ENCODE measurements around the gene MON1A. TPM values are rescaled to one million over a fixed set of nuclear protein-coding genes. Genes with fewer than 3 reads are reported as not detected.

Gene MON1A
- 1 to 10 TPM; 7.5 to 9.6 TPM for total RNA-seq
- polyA plus RNA-seq: 10 to 100 TPM in 1 of 2 donors, 1 to 10 TPM in 1; 8.9 to 11.4 TPM
- long read RNA-seq, donor 1, transcript MON1A-203 (5 exons, 1,617 nt): minor isoform, 13 of 42 reads
- long read RNA-seq, donor 1, transcript MON1A-201 (6 exons, 2,370 nt): major isoform, 21 of 42 reads
- long read RNA-seq, donor 1, partial matches to known transcripts: 1 of 42 reads
- long read RNA-seq, donor 1, other reads (novel, unspliced or antisense): 4 of 42 reads
- long read RNA-seq, donor 2, transcript MON1A-201 (6 exons, 2,370 nt): major isoform, 7 of 12 reads
- long read RNA-seq, donor 2, partial matches to known transcripts: 0 of 12 reads
- long read RNA-seq, donor 2, other reads (novel, unspliced or antisense): 4 of 12 reads

- 0 to 1% methylated on average over 56 of the region's 56 CpGs for WGBS, 2 donors
- Histone ChIP-seq H3K36me3 (ENCODE audit: control insufficient read depth in 1 of 2, insufficient read depth in 2 of 2, low read length in 1 of 2) (no peaks in the 10 kb centered on the region), H3K27me3 (ENCODE audit: control insufficient read depth in 1 of 2, insufficient read depth in 2 of 2, low read length in 1 of 2) (no peaks in the 10 kb centered on the region), H3K4me3 (ENCODE audit: low read length in 2 of 2) (peak within 1 kb of the TSS; percentile 78 to 85), H3K9me3 (ENCODE audit: control insufficient read depth, low read length) (no peaks in the 10 kb centered on the region), H3K4me1 (ENCODE audit: control insufficient read depth in 1 of 2, insufficient read depth in 2 of 2, low read length in 2 of 2) (no peaks in the 10 kb centered on the region), H3K27ac (ENCODE audit: low read depth in 1 of 2, low read length in 2 of 2) (peak within 1 kb of the TSS; percentile 32 to 83)
- ATAC-seq (ENCODE audit: low FRiP score) (peak; percentile 100), DNase-seq (peak; percentile 97 to 99)
- intact Hi-C loops (cut with DNase I): no loop called here
Observed at GRCh38 chr3:49929291-49930167, at the start of gene MON1A. Gene MON1A, minus strand, starts transcription at chr3:49929811. Its CDS starts 16,465 bp downstream, at chr3:49913346.

GRCh38 chr3:49976942-49977341 lies 47.3 kb upstream of the MON1A start:
- WGBS, 2 donors: 79 to 88% methylated on average over 2 of the region's 2 CpGs
- Histone ChIP-seq H3K9me3 (ENCODE audit: control insufficient read depth, low read length) (no peaks in the 10 kb centered on the region), H3K4me3 (ENCODE audit: low read length in 2 of 2) (no peak overlapping the region), H3K36me3 (ENCODE audit: control insufficient read depth in 1 of 2, insufficient read depth in 2 of 2, low read length in 1 of 2) (peaks cover 0 to 1% of the 10 kb centered on the region in 2 donors), H3K27me3 (ENCODE audit: control insufficient read depth in 1 of 2, insufficient read depth in 2 of 2, low read length in 1 of 2) (no peaks in the 10 kb centered on the region), H3K4me1 (ENCODE audit: control insufficient read depth in 1 of 2, insufficient read depth in 2 of 2, low read length in 2 of 2) (no peaks in the 10 kb centered on the region), H3K27ac (ENCODE audit: low read depth in 1 of 2, low read length in 2 of 2) (no peak overlapping the region)
- ATAC-seq (ENCODE audit: low FRiP score) (no peak), DNase-seq (no peak)
- intact Hi-C loops (cut with DNase I): no loop called here

DNA sequence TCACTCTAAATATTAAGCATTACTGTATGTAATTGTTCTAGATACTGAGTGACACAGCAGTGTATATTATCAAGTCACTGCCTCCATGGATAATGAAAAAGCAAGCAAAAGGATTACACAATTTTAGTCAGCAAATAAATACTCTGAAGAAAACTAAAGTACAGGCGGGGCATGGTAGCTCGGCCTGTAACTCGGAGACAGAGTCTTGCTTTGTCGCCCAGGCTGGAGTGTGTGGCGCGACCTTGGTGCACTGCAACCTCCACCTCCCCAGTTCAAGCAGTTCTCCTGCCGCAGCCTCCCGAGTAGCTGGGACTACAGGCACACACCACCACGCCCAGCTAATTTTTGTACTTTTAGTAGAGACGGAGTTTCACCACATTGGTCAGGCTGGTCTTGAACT lies 43.0 kb upstream of the MON1A start:
- Histone ChIP-seq H3K27ac (ENCODE audit: low read depth in 1 of 2, low read length in 2 of 2) (no peak overlapping the region), H3K27me3 (ENCODE audit: control insufficient read depth in 1 of 2, insufficient read depth in 2 of 2, low read length in 1 of 2) (no peaks in the 10 kb centered on the region), H3K9me3 (ENCODE audit: control insufficient read depth, low read length) (no peaks in the 10 kb centered on the region), H3K36me3 (ENCODE audit: control insufficient read depth in 1 of 2, insufficient read depth in 2 of 2, low read length in 1 of 2) (peaks cover 0 to 1% of the 10 kb centered on the region in 2 donors), H3K4me3 (ENCODE audit: low read length in 2 of 2) (no peak overlapping the region), H3K4me1 (ENCODE audit: control insufficient read depth in 1 of 2, insufficient read depth in 2 of 2, low read length in 2 of 2) (peaks cover 2 to 5% of the 10 kb centered on the region in 2 donors)
- DNase-seq (no peak), ATAC-seq (ENCODE audit: low FRiP score) (no peak)
- 95 to 97% methylated on average over 10 of the region's 10 CpGs for WGBS, 2 donors
- intact Hi-C loops (cut with DNase I): no loop called here

DNA sequence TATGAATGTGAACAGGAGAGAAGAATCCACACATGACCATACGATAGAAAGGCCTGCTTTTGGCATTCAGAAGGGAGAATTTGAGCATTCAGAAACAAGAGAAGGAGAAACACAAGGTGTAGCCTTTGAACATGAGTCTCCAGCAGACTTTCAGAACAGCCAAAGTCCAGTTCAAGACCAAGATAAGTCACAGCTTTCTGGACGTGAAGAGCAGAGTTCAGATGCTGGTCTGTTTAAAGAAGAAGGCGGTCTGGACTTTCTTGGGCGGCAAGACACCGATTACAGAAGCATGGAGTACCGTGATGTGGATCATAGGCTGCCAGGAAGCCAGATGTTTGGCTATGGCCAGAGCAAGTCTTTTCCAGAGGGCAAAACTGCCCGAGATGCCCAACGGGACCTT lies 38.7 kb upstream of the MON1A start:
- ATAC-seq (ENCODE audit: low FRiP score) (no peak), DNase-seq (no peak)
- Histone ChIP-seq H3K27ac (ENCODE audit: low read depth in 1 of 2, low read length in 2 of 2) (no peak overlapping the region), H3K4me3 (ENCODE audit: low read length in 2 of 2) (no peak overlapping the region), H3K36me3 (ENCODE audit: control insufficient read depth in 1 of 2, insufficient read depth in 2 of 2, low read length in 1 of 2) (no peaks in the 10 kb centered on the region), H3K9me3 (ENCODE audit: control insufficient read depth, low read length) (no peaks in the 10 kb centered on the region), H3K4me1 (ENCODE audit: control insufficient read depth in 1 of 2, insufficient read depth in 2 of 2, low read length in 2 of 2) (peaks cover 5 to 8% of the 10 kb centered on the region in 2 donors), H3K27me3 (ENCODE audit: control insufficient read depth in 1 of 2, insufficient read depth in 2 of 2, low read length in 1 of 2) (no peaks in the 10 kb centered on the region)
- 93 to 94% methylated on average over 8 of the region's 8 CpGs for WGBS, 2 donors
- intact Hi-C loops (cut with DNase I): no loop called here

DNA sequence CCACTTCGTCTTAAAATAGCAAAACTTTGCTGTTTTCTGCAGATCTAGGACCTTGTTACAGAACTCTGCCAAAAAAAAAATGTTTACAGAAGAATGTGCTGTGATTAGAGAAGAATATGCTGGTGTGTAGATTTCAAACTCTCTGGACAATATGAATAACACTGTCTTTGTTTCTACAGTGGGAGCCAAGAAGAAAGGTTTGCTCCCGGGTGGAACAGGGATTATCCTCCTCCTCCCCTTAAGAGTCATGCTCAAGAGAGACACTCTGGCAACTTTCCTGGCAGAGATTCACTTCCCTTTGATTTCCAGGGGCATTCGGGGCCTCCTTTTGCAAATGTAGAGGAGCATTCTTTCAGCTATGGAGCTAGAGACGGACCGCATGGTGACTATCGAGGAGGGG lies 37.7 kb upstream of the MON1A start:
- H3K36me3 ChIP-seq (ENCODE audit: control insufficient read depth in 1 of 2, insufficient read depth in 2 of 2, low read length in 1 of 2): no peaks in the 10 kb centered on the region
- no peak overlapping the region for H3K4me3 ChIP-seq (ENCODE audit: low read length in 2 of 2)
- no peaks in the 10 kb centered on the region for H3K27me3 ChIP-seq (ENCODE audit: control insufficient read depth in 1 of 2, insufficient read depth in 2 of 2, low read length in 1 of 2)
- 14 to 18% methylated on average over 6 of the region's 6 CpGs for WGBS, 2 donors
- H3K27ac ChIP-seq (ENCODE audit: low read depth in 1 of 2, low read length in 2 of 2): peak overlapping the region; percentile 28 to 43
- DNase-seq: no peak
- no peak for ATAC-seq (ENCODE audit: low FRiP score)
- intact Hi-C loops (cut with DNase I): no loop called here
- H3K4me1 ChIP-seq (ENCODE audit: control insufficient read depth in 1 of 2, insufficient read depth in 2 of 2, low read length in 2 of 2): peaks cover 5 to 8% of the 10 kb centered on the region in 2 donors
- no peaks in the 10 kb centered on the region for H3K9me3 ChIP-seq (ENCODE audit: control insufficient read depth, low read length)

DNA sequence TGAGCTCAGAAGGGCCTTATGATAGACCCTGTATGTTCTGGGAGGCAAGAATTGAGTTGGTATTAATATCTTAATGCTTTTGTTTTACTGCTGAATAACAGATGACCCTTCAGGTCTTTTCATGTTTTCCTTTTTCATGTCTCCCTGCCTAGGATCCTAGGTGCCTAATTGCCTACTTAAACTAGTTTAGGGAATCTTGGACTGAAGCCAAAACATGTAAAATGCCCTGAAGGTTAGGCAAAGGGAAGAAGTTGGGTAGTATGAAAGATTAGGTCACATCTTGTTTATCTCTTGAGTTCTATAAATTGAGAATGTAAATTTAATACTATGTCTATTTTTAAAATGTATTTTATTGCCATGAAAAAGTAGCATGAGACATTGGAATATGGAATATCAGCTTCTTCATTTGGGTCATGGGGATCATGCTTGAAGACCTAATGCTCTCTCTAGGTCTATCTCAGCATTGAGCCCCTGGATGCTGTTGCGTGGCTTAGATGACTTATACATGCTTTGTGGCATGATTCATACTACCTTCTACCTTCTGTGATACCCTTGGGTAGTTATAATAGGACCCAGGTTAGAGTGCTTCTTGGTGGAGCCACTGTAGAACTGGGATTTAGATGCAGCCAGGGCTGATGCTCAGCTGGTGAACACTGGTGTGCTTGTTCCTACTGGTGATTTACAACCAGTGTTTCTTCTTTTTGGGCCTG lies 36.8 kb upstream of the MON1A start:
- ATAC-seq (ENCODE audit: low FRiP score) (no peak), DNase-seq (no peak)
- Histone ChIP-seq H3K36me3 (ENCODE audit: control insufficient read depth in 1 of 2, insufficient read depth in 2 of 2, low read length in 1 of 2) (no peaks in the 10 kb centered on the region), H3K9me3 (ENCODE audit: control insufficient read depth, low read length) (no peaks in the 10 kb centered on the region), H3K4me1 (ENCODE audit: control insufficient read depth in 1 of 2, insufficient read depth in 2 of 2, low read length in 2 of 2) (peaks cover 5 to 8% of the 10 kb centered on the region in 2 donors), H3K27me3 (ENCODE audit: control insufficient read depth in 1 of 2, insufficient read depth in 2 of 2, low read length in 1 of 2) (no peaks in the 10 kb centered on the region), H3K4me3 (ENCODE audit: low read length in 2 of 2) (no peak overlapping the region), H3K27ac (ENCODE audit: low read depth in 1 of 2, low read length in 2 of 2) (peak overlapping the region in 1 of 2 donors; percentile 1)
- 83 to 87% methylated on average over 1 of the region's 1 CpG for WGBS, 2 donors
- intact Hi-C loops (cut with DNase I): no loop called here

DNA sequence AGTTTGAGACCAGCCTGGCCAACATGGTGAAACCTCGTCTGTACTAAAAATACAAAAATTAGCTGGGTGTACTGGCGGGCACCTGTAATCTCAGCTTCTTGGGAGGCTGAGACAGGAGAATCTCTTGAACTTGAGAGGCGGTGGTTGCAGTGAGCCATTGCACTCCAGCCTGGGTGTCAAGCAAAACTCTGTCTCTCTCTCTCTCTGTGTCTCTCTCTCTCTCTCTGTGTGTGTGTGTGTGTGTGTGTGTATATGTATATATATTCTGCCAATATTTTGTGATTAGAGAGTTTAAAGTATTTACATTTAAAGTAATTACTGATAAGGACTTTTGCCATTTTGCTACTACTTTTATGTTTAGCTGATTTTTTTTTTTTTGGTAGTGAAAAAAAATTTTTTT lies 26.0 kb upstream of the MON1A start:
- Histone ChIP-seq H3K4me3 (ENCODE audit: low read length in 2 of 2) (no peak overlapping the region), H3K9me3 (ENCODE audit: control insufficient read depth, low read length) (no peaks in the 10 kb centered on the region), H3K36me3 (ENCODE audit: control insufficient read depth in 1 of 2, insufficient read depth in 2 of 2, low read length in 1 of 2) (no peaks in the 10 kb centered on the region), H3K27ac (ENCODE audit: low read depth in 1 of 2, low read length in 2 of 2) (no peak overlapping the region), H3K4me1 (ENCODE audit: control insufficient read depth in 1 of 2, insufficient read depth in 2 of 2, low read length in 2 of 2) (no peaks in the 10 kb centered on the region), H3K27me3 (ENCODE audit: control insufficient read depth in 1 of 2, insufficient read depth in 2 of 2, low read length in 1 of 2) (no peaks in the 10 kb centered on the region)
- ATAC-seq (ENCODE audit: low FRiP score): no peak
- DNase-seq: no peak
- intact Hi-C loops (cut with DNase I): no loop called here
- 90 to 92% methylated on average over 3 of the region's 3 CpGs for WGBS, 2 donors

DNA sequence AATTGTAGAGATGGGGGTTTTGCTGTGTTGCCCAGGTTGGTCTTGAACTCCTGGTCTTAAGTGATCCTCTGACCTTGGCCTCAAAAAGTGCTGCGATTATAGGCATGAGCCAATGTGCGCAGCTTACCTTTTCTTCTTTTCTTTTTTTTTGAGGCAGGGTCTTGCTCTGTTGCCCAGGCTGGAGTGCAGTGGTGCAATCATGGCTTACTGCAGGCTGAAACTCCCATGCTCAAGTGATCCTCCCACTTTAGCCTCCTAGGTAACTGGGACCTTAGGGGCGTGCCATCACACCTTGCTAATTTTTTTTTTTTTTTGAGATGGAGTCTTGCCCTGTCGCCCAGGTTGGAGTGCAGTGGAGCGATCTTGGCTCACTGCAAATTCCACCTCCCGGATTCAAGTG lies 23.3 kb upstream of the MON1A start:
- intact Hi-C loops (cut with DNase I): no loop called here
- DNase-seq: no peak
- no peaks in the 10 kb centered on the region for H3K36me3 ChIP-seq (ENCODE audit: control insufficient read depth in 1 of 2, insufficient read depth in 2 of 2, low read length in 1 of 2)
- H3K27me3 ChIP-seq (ENCODE audit: control insufficient read depth in 1 of 2, insufficient read depth in 2 of 2, low read length in 1 of 2): no peaks in the 10 kb centered on the region
- ATAC-seq (ENCODE audit: low FRiP score): no peak
- 96 to 98% methylated on average over 6 of the region's 6 CpGs for WGBS, 2 donors
- no peak overlapping the region for H3K27ac ChIP-seq (ENCODE audit: low read depth in 1 of 2, low read length in 2 of 2)
- H3K9me3 ChIP-seq (ENCODE audit: control insufficient read depth, low read length): no peaks in the 10 kb centered on the region
- H3K4me3 ChIP-seq (ENCODE audit: low read length in 2 of 2): no peak overlapping the region
- H3K4me1 ChIP-seq (ENCODE audit: control insufficient read depth in 1 of 2, insufficient read depth in 2 of 2, low read length in 2 of 2): peaks cover 0 to 4% of the 10 kb centered on the region in 2 donors

All from aorta (tissue), 5 donors.